Right lobe of liver (tissue), 6 donors: ENCODE results near the gene CACNA1S. TPM values are rescaled to one million over a fixed set of nuclear protein-coding genes. Genes with fewer than 3 reads are reported as not detected.

ENCODE experiments used
- ATAC-seq, 4 donors: fragments of 200-7000 bp; cut with Tn5 transposase; one replicate each; pipeline ENCODE4 v1.9.1; 2020; ENCODE audit warnings: mild to moderate bottlenecking in 4 of 4, moderate library complexity in 4 of 4
- DNase-seq, 3 donors: peaks; one replicate each; pipeline ENCODE4 v3.0.0-alpha.2; 2020
- H3K27ac ChIP-seq, 3 donors: fragments of 200-600 bp; one replicate each; pipeline ENCODE4 v1.8.0; 2022
- H3K27me3 ChIP-seq, 2 donors: fragments of 200-600 bp; one replicate each; pipeline ENCODE4 v1.8.0; 2022
- H3K36me3 ChIP-seq, 4 donors: fragments of 200-600 bp; sonication (generic) in 1 of 4; one replicate each; pipeline versions ENCODE4 v1.5.1 to v1.8.0; 2017 to 2022; ENCODE audit warnings: control low read depth in 1 of 4
- H3K4me1 ChIP-seq, 4 donors: fragments of 200-600 bp; sonication (generic) in 1 of 4; one replicate each; pipeline versions ENCODE4 v1.5.1 to v1.8.0; 2017 to 2022; ENCODE audit warnings: control low read depth in 1 of 4
- H3K4me3 ChIP-seq, 3 donors: fragments of 200-600 bp; one replicate each; pipeline ENCODE4 v1.8.0; 2022
- H3K9me3 ChIP-seq, 4 donors: fragments of 200-600 bp; sonication (generic) in 1 of 4; one replicate each; pipeline versions ENCODE4 v1.5.1 to v1.8.0; 2017 to 2022; ENCODE audit warnings: control low read depth in 1 of 4
- CTCF ChIP-seq, 4 donors: fragments of 200-600 bp in 3 of 4; fragments of 450-650 bp in 1 of 4; IDR thresholded peaks; one replicate each; pipeline versions ENCODE4 v1.5.1 to v1.8.0; 2016 to 2022; ENCODE audit warnings: antibody characterized with exemption in 4 of 4, mild to moderate bottlenecking in 2 of 4
- POLR2A ChIP-seq: fragments of 450-650 bp; IDR thresholded peaks from one replicate; pipeline ENCODE4 v1.6.1; 2017; ENCODE audit warnings: antibody characterized with exemption, mild to moderate bottlenecking
- WGBS: methylation state at CpG from one replicate; pipeline ENCODE4 v1.1.6; 2018; ENCODE audit warnings: low coverage, low lambda C conversion rate; ENCODE audit not compliant: insufficient coverage; ENCODE audit errors: missing lambda C conversion rate; 5-methylcytosine and 5-hydroxymethylcytosine counted together
- intact Hi-C, 2 donors: fragments of 100-400 bp; cut with DNase I; formaldehyde crosslinking; loops; one replicate each; pipeline versions ENCODE4 v1.11.2 to v1.14.1; 2022
- total RNA-seq, 6 experiments: library from RNA; depleted of rRNA in 2 of 6; stranded (reverse); fragments of >200 nt in 2 of 6; fragmentation: NEBNext Ultra II Directional in 3 of 6; extraction: Animal tissue kit (Norgen Biotek cat#: 25700) in 3 of 6; gene quantifications; one replicate each; pipeline versions ENCODE4 v1.1.0 to v1.2.4, GENCODE V29; 2016 to 2023
- donor health status: DM: no; HTN: yes; CAD: no.
- donor health status: DM: no; HTN: no; CAD: no.
- donor health status: DM: no; HTN: no; CAD: no.
- donor health status: DM: no; HTN: yes; CAD: no.
- donor health status: DM: no; HTN: yes; CAD: no.

CACNA1S gene
- total RNA-seq, 6 experiments from 2014 or later: 0.12 TPM; not detected in 5

DNA sequence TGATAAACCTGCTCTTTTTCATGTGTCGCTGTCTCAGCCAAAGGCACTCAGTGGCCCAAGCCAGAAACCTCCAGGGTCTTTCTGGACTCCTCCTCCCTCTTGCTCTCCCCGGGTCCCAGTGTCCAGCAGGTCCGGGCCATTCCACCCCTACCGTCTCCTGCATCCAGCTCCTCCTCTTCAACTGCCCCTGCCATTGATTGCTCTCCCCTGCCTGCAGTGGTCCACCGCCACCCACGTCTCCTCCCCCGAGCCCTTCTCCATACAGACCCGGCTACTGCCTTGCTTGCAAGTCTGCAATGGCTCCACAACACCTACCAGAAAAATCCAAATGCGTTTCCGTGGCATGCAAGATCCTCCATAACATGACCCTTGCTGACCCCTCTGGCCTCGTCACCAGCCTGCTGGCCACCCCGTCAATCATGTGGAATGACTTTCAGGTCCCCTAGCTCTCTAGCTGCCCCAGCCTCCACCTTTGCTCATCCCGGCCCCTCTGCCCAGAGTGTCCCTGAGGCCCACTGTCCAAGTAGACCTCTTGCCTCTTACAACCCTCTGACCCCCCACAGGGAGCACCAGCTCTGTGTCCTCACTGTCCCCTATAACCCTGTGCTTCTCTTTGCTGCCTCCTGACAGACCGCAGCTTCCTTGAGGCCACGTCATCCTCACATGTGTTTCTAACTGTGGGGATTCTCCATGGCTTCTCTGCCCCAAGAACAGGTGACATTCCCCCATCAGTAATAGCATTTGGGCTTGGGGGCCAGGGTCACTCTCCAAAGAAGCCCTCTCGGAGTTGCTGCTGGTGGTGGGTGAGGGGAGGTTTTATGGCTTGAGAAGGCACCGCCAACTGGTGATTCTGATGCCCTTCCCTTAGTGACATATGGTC lies 15.0 kb downstream of the CACNA1S start:
- Histone ChIP-seq H3K9me3 (no peaks in the 10 kb centered on the region), H3K4me1 (no peaks in the 10 kb centered on the region), H3K36me3 (no peaks in the 10 kb centered on the region), H3K27ac (no peak overlapping the region), H3K27me3 (no peaks in the 10 kb centered on the region), H3K4me3 (no peak overlapping the region)
- ATAC-seq (no peak), DNase-seq (no peak)
- no peak for TF ChIP-seq CTCF (IDR thresholded peaks at IDR 0.05)
- TF ChIP-seq POLR2A: no peak
- 76% methylated on average over 12 of the region's 17 CpGs for WGBS
- intact Hi-C loops: no loop called here

GRCh38 chr1:201096041-201096461 lies 16.2 kb downstream of the CACNA1S start:
- TF ChIP-seq CTCF (IDR thresholded peaks at IDR 0.05) (no peak), POLR2A (no peak)
- intact Hi-C loops: no loop called here
- Histone ChIP-seq H3K27me3 (no peaks in the 10 kb centered on the region), H3K4me3 (no peak overlapping the region), H3K4me1 (no peaks in the 10 kb centered on the region), H3K9me3 (no peaks in the 10 kb centered on the region), H3K36me3 (no peaks in the 10 kb centered on the region), H3K27ac (no peak overlapping the region)
- DNase-seq (no peak), ATAC-seq (no peak)
- WGBS: no CpG with 5 or more reads among the region's 5 CpGs

- intact Hi-C loops: no loop called here
- no peak for ATAC-seq
- H3K36me3 ChIP-seq: no peaks in the 10 kb centered on the region
- no peaks in the 10 kb centered on the region for H3K4me1 ChIP-seq
- no peak overlapping the region for H3K27ac ChIP-seq
- no peak overlapping the region for H3K4me3 ChIP-seq
- WGBS: 91% methylated on average over 2 of the region's 2 CpGs
- no peaks in the 10 kb centered on the region for H3K9me3 ChIP-seq
- TF ChIP-seq CTCF (IDR thresholded peaks at IDR 0.05): no peak
- TF ChIP-seq POLR2A: no peak
- H3K27me3 ChIP-seq: no peaks in the 10 kb centered on the region
- no peak for DNase-seq
Measured at GRCh38 chr1:201095581-201095980, 16.6 kb downstream of the CACNA1S start.

DNA sequence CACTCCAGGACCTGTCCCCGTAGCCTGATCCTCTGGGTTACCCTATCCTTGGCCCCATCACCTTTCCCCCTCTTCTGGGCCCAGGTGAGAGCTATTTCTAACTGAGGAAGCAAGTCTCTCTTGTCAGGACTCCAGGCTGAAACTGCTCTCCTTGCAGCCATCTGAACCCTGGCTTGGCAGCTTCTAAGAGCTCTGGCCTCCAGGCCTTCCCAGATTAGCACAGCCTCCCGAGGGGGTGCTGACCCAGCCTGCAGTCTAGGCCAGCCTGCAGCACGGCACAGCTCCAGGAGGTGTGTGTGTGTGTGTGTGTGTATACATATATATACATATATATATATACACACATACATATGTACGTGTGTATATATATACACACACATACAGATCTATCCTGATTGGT lies 17.4 kb downstream of the CACNA1S start:
- H3K4me1 ChIP-seq: no peaks in the 10 kb centered on the region
- H3K4me3 ChIP-seq: no peak overlapping the region
- ATAC-seq: peak in 1 of 4 donors; percentile 19
- no peaks in the 10 kb centered on the region for H3K36me3 ChIP-seq
- no peaks in the 10 kb centered on the region for H3K27me3 ChIP-seq
- WGBS: 40% methylated on average over 1 of the region's 4 CpGs
- intact Hi-C loops: no loop called here
- no peaks in the 10 kb centered on the region for H3K9me3 ChIP-seq
- TF ChIP-seq CTCF (IDR thresholded peaks at IDR 0.05) (no peak), POLR2A (no peak)
- DNase-seq: no peak
- H3K27ac ChIP-seq: no peak overlapping the region
